MCF 10A (cell line): ENCODE measurements around the gene KLF7. TPM values are rescaled to one million over a fixed set of nuclear protein-coding genes. Genes with fewer than 3 reads are reported as not detected.
A peak's percentile ranks its signal among the peaks of the same experiment; 100 is the strongest.

Experiments used
- BruUV-seq: library from RNA; stranded (reverse); fragments of 400-500 nt; replicated peaks from 2 replicates; lab custom pipeline; 2021; lab: Mats Ljungman, UMichigan
- CTCF ChIA-PET: fragments of 300-600 bp; sonication (Branson Sonifier 250); formaldehyde crosslinking; extraction: SDS; loops from one replicate; lab custom pipeline; 2021; ENCODE audit warnings: antibody characterized with exemption, inconsistent platforms; lab: Yijun Ruan, JAX
- POLR2A ChIA-PET: fragments of 300-600, 350-650 bp; sonication (Branson Sonifier 250); formaldehyde crosslinking; extraction: SDS; loops from one replicate; lab custom pipeline; 2020; ENCODE audit warnings: antibody characterized with exemption, inconsistent platforms; lab: Yijun Ruan, JAX
- DNase-seq: peaks from one replicate; pipeline ENCODE4 v3.0.0-alpha.2; 2018; ENCODE audit not compliant: unreplicated experiment
- H3K27ac Mint-ChIP-seq: one replicate; pipeline ENCODE4 v1.8.0; 2022; ENCODE audit warnings: mild to moderate bottlenecking, low read depth, mixed read lengths; ENCODE audit not compliant: unreplicated experiment
- H3K27me3 Mint-ChIP-seq: one replicate; pipeline ENCODE4 v1.8.0; 2022; ENCODE audit warnings: mixed read lengths; ENCODE audit not compliant: insufficient read depth, unreplicated experiment
- H3K36me3 Mint-ChIP-seq: one replicate; pipeline ENCODE4 v1.8.0; 2022; ENCODE audit warnings: mild to moderate bottlenecking, moderate library complexity, mixed read lengths; ENCODE audit not compliant: insufficient read depth, unreplicated experiment
- H3K4me1 Mint-ChIP-seq: one replicate; pipeline ENCODE4 v1.8.0; 2022; ENCODE audit warnings: mixed read lengths; ENCODE audit not compliant: insufficient read depth, unreplicated experiment
- H3K4me3 Mint-ChIP-seq: one replicate; pipeline ENCODE4 v1.8.0; 2022; ENCODE audit warnings: mild to moderate bottlenecking, moderate library complexity, mixed read lengths; ENCODE audit not compliant: unreplicated experiment
- H3K9me3 Mint-ChIP-seq: one replicate; pipeline ENCODE4 v1.8.0; 2022; ENCODE audit warnings: mixed read lengths; ENCODE audit not compliant: unreplicated experiment
- intact Hi-C: fragments of 100-400 bp; cut with micrococcal nuclease; formaldehyde crosslinking; loops from 2 replicates; pipeline ENCODE4 v1.14.1; 2022
- total RNA-seq: library from RNA; stranded (reverse); gene quantifications from 2 replicates; pipeline ENCODE4 v1.2.3, GENCODE V29; 2022
- TF ChIP-seq, protein P1 (sequence below): fragments of 200-600 bp; IDR thresholded peaks from one replicate; pipeline ENCODE4 v1.8.0; 2022; ENCODE audit warnings: antibody characterized with exemption, mild to moderate bottlenecking; ENCODE audit not compliant: unreplicated experiment

KLF7 gene
- total RNA-seq, 1 experiment from 2014 or later, result 40.1 TPM

DNA sequence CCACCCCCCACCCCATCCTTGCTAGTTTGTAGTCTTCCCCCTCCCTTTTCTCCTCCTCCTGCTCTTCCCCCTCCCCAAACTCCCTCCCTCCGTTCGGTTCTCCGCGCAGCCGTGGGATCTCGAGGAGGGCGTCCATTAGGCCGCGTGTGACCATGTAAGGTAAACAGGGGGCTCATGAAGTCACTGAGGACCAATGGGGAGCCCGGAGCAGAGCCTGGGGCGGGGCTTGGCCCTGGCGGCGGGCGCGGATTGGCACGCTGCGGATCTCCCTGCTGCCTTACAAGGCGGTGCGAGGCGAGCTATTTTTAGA is 246 bp upstream of the KLF7 start:
- Mint-ChIP-seq H3K9me3 (peaks cover 6% of the 10 kb centered on the region), H3K27ac (peak overlapping the region; percentile 99), H3K4me1 (peaks cover 44% of the 10 kb centered on the region), H3K27me3 (no peaks in the 10 kb centered on the region), H3K4me3 (peak overlapping the region; percentile 90), H3K36me3 (peaks cover 16% of the 10 kb centered on the region)
- TF ChIP-seq, protein P1, sequence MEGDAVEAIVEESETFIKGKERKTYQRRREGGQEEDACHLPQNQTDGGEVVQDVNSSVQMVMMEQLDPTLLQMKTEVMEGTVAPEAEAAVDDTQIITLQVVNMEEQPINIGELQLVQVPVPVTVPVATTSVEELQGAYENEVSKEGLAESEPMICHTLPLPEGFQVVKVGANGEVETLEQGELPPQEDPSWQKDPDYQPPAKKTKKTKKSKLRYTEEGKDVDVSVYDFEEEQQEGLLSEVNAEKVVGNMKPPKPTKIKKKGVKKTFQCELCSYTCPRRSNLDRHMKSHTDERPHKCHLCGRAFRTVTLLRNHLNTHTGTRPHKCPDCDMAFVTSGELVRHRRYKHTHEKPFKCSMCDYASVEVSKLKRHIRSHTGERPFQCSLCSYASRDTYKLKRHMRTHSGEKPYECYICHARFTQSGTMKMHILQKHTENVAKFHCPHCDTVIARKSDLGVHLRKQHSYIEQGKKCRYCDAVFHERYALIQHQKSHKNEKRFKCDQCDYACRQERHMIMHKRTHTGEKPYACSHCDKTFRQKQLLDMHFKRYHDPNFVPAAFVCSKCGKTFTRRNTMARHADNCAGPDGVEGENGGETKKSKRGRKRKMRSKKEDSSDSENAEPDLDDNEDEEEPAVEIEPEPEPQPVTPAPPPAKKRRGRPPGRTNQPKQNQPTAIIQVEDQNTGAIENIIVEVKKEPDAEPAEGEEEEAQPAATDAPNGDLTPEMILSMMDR, result no peak
- intact Hi-C loops, result loop anchor here (1.0 to 10.0 kb wide), 6 partner anchors 71 to 459 kb away; partner anchors contain the start of gene METTL21A
- ChIA-PET CTCF (interaction anchor here (0.6 to 3.9 kb wide), 9 partner anchors 14 to 337 kb away, joined by 3 to 21 read pairs (median 4); no protein-coding TSS in a partner anchor), POLR2A (interaction anchor here (0.5 to 6.8 kb wide), 49 partner anchors 8 to 1087 kb away, joined by 3 to 194 read pairs (median 4); partner anchors contain the start of genes CCNYL1 and CREB1)
- peak; percentile 99 for DNase-seq
- no TSS peak for BruUV-seq

DNA sequence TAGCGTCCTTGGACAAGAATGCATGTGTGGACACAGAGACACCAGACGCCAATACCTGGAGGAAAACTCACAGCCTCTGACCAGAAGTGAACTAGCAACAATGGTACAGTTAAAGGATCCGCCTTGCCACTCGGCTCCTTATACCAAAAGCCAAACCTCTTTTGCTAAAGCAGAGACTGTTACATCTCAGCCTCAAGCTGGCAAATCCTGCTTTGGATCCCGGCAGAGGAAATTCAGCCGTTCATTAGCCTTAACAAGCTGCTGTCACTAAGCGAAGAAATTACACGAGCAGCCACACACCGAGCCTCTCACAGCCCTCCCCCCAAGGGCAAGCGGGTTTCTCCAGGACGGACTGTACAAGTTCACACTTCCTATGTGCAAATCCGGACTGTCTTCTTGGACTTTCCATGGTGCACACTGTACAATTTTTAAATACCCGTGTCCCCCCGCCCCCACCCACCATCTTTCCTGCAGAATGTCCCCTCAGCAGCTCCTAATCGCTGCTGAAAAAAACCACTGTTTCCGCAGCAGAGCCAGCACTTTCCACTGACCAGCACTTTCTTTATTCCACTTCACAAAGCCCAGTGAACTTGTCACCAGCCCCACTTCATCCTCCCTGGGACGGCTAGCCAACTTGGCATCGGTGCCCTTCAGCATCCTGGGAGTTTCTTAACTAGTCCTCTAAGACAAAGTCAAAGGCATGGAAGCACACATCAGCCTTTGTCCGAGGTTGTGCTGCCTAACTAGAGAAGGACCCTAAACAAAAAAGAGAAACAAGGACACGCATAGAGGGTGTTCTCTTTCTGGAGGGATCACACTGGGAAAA is 1.5 kb downstream of the KLF7 start:
- H3K27ac Mint-ChIP-seq, result peak overlapping the region; percentile 99
- H3K4me1 Mint-ChIP-seq, result peaks cover 49% of the 10 kb centered on the region
- peak overlapping the region; percentile 90 for H3K4me3 Mint-ChIP-seq
- POLR2A ChIA-PET, result interaction anchor here (0.7 to 6.8 kb wide), 29 partner anchors 13 to 547 kb away, joined by 3 to 194 read pairs (median 5); partner anchors contain the start of genes CCNYL1 and CREB1
- CTCF ChIA-PET, result interaction anchor here (0.6 to 3.9 kb wide), 10 partner anchors 17 to 910 kb away, joined by 3 to 21 read pairs (median 4); no protein-coding TSS in a partner anchor
- TF ChIP-seq, protein P1, result no peak
- BruUV-seq, result TSS peak; percentile 11
- intact Hi-C loops, result loop anchor here (1.0 to 10.0 kb wide), 3 partner anchors 92 to 461 kb away; partner anchors contain the start of gene METTL21A
- H3K9me3 Mint-ChIP-seq, result no peaks in the 10 kb centered on the region
- DNase-seq, result peak; percentile 54
- H3K27me3 Mint-ChIP-seq, result no peaks in the 10 kb centered on the region
- peaks cover 16% of the 10 kb centered on the region for H3K36me3 Mint-ChIP-seq

DNA sequence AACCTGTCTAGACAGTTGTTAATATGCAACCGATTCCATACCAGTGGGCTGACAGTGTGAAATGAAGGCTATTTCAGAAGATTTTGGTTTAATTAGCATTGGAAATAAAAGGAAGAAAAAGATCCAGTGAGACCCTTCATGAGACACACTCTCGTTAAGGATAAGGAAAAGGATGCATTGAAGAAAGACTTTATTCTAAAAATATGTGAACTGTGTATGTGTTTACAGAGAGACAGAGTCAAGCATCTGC is 2.1 kb downstream of the KLF7 start:
- no peaks in the 10 kb centered on the region for H3K9me3 Mint-ChIP-seq
- no peaks in the 10 kb centered on the region for H3K27me3 Mint-ChIP-seq
- no peak for DNase-seq
- peaks cover 51% of the 10 kb centered on the region for H3K4me1 Mint-ChIP-seq
- no TSS peak for BruUV-seq
- ChIA-PET POLR2A (interaction anchor here (0.8 to 6.8 kb wide), 18 partner anchors 12 to 547 kb away, joined by 3 to 194 read pairs (median 11); partner anchors contain the start of genes CCNYL1 and CREB1), CTCF (interaction anchor here (0.6 to 3.9 kb wide), 7 partner anchors 11 to 910 kb away, joined by 3 to 21 read pairs (median 4); no protein-coding TSS in a partner anchor)
- H3K27ac Mint-ChIP-seq, result peak overlapping the region; percentile 99
- intact Hi-C loops, result loop anchor here (1.0 to 10.0 kb wide), 3 partner anchors 91 to 461 kb away; partner anchors contain the start of gene METTL21A
- peak overlapping the region; percentile 90 for H3K4me3 Mint-ChIP-seq
- H3K36me3 Mint-ChIP-seq, result peaks cover 16% of the 10 kb centered on the region
- TF ChIP-seq, protein P1, result no peak
